Right lobe of liver (tissue), 6 donors: ENCODE data around the gene SLC39A11. TPM values are rescaled to one million over a fixed set of nuclear protein-coding genes. Genes with fewer than 3 reads are reported as not detected.

ENCODE experiments used
- ATAC-seq, 4 donors: fragments of 200-7000 bp; cut with Tn5 transposase; one replicate each; pipeline ENCODE4 v1.9.1; 2020; ENCODE audit warnings: mild to moderate bottlenecking in 4 of 4, moderate library complexity in 4 of 4
- DNase-seq, 3 donors: peaks; one replicate each; pipeline ENCODE4 v3.0.0-alpha.2; 2020
- H3K27ac ChIP-seq, 3 donors: fragments of 200-600 bp; one replicate each; pipeline ENCODE4 v1.8.0; 2022
- H3K27me3 ChIP-seq, 2 donors: fragments of 200-600 bp; one replicate each; pipeline ENCODE4 v1.8.0; 2022
- H3K36me3 ChIP-seq, 4 donors: fragments of 200-600 bp; sonication (generic) in 1 of 4; one replicate each; pipeline versions ENCODE4 v1.5.1 to v1.8.0; 2017 to 2022; ENCODE audit warnings: control low read depth in 1 of 4
- H3K4me1 ChIP-seq, 4 donors: fragments of 200-600 bp; sonication (generic) in 1 of 4; one replicate each; pipeline versions ENCODE4 v1.5.1 to v1.8.0; 2017 to 2022; ENCODE audit warnings: control low read depth in 1 of 4
- H3K4me3 ChIP-seq, 3 donors: fragments of 200-600 bp; one replicate each; pipeline ENCODE4 v1.8.0; 2022
- H3K9me3 ChIP-seq, 4 donors: fragments of 200-600 bp; sonication (generic) in 1 of 4; one replicate each; pipeline versions ENCODE4 v1.5.1 to v1.8.0; 2017 to 2022; ENCODE audit warnings: control low read depth in 1 of 4
- CTCF ChIP-seq, 4 donors: fragments of 200-600 bp in 3 of 4; fragments of 450-650 bp in 1 of 4; IDR thresholded peaks; one replicate each; pipeline versions ENCODE4 v1.5.1 to v1.8.0; 2016 to 2022; ENCODE audit warnings: antibody characterized with exemption in 4 of 4, mild to moderate bottlenecking in 2 of 4
- POLR2A ChIP-seq: fragments of 450-650 bp; IDR thresholded peaks from one replicate; pipeline ENCODE4 v1.6.1; 2017; ENCODE audit warnings: antibody characterized with exemption, mild to moderate bottlenecking
- WGBS: methylation state at CpG from one replicate; pipeline ENCODE4 v1.1.6; 2018; ENCODE audit warnings: low coverage, low lambda C conversion rate; ENCODE audit not compliant: insufficient coverage; ENCODE audit errors: missing lambda C conversion rate; 5-methylcytosine and 5-hydroxymethylcytosine counted together
- intact Hi-C, 2 donors: fragments of 100-400 bp; cut with DNase I; formaldehyde crosslinking; loops; one replicate each; pipeline versions ENCODE4 v1.11.2 to v1.14.1; 2022
- total RNA-seq, 6 experiments: library from RNA; depleted of rRNA in 2 of 6; stranded (reverse); fragments of >200 nt in 2 of 6; fragmentation: NEBNext Ultra II Directional in 3 of 6; extraction: Animal tissue kit (Norgen Biotek cat#: 25700) in 3 of 6; gene quantifications; one replicate each; pipeline versions ENCODE4 v1.1.0 to v1.2.4, GENCODE V29; 2016 to 2023
- donor health status: DM: no; HTN: yes; CAD: no.
- donor health status: DM: no; HTN: no; CAD: no.
- donor health status: DM: no; HTN: no; CAD: no.
- donor health status: DM: no; HTN: yes; CAD: no.
- donor health status: DM: no; HTN: yes; CAD: no.

The SLC39A11 gene
- total RNA-seq, 6 experiments from 2014 or later, result 25.4 to 49.6 (median 39.3) TPM

- Histone ChIP-seq H3K36me3 (peaks cover 0 to 2% (median 0%) of the 10 kb centered on the region in 4 donors), H3K4me3 (no peak overlapping the region), H3K9me3 (no peaks in the 10 kb centered on the region), H3K27me3 (no peaks in the 10 kb centered on the region), H3K4me1 (no peaks in the 10 kb centered on the region), H3K27ac (no peak overlapping the region)
- intact Hi-C loops, result no loop called here
- ATAC-seq (no peak), DNase-seq (no peak)
- 89% methylated on average over 7 of the region's 9 CpGs for WGBS
- TF ChIP-seq CTCF (IDR thresholded peaks at IDR 0.05), result no peak
These were observed 53.2 kb downstream of the SLC39A11 start for GRCh38 chr17:73039282-73039681.

- Histone ChIP-seq H3K4me3 (no peak overlapping the region), H3K27ac (no peak overlapping the region), H3K4me1 (peaks cover 0 to 12% (median 5%) of the 10 kb centered on the region in 4 donors), H3K27me3 (no peaks in the 10 kb centered on the region), H3K36me3 (no peaks in the 10 kb centered on the region), H3K9me3 (no peaks in the 10 kb centered on the region)
- DNase-seq, result no peak
- intact Hi-C loops, result no loop called here
- WGBS, result 78% methylated on average over 7 of the region's 8 CpGs
- no peak for ATAC-seq
- TF ChIP-seq POLR2A (no peak), CTCF (IDR thresholded peaks at IDR 0.05) (no peak)
These were observed 61.0 kb downstream of the SLC39A11 start for GRCh38 chr17:73031472-73031871.

- no peak overlapping the region for H3K4me3 ChIP-seq
- no peaks in the 10 kb centered on the region for H3K36me3 ChIP-seq
- H3K4me1 ChIP-seq, result peaks cover 0 to 12% (median 5%) of the 10 kb centered on the region in 4 donors
- H3K27me3 ChIP-seq, result no peaks in the 10 kb centered on the region
- H3K9me3 ChIP-seq, result no peaks in the 10 kb centered on the region
- intact Hi-C loops, result no loop called here
- TF ChIP-seq CTCF (IDR thresholded peaks at IDR 0.05), result no peak
- TF ChIP-seq POLR2A, result no peak
- no peak for ATAC-seq
- WGBS, result 80% methylated on average over 4 of the region's 4 CpGs
- peak overlapping the region in 2 of 3 donors; percentile 18 to 42 for H3K27ac ChIP-seq
- DNase-seq, result no peak
These were observed 61.5 kb downstream of the SLC39A11 start for GRCh38 chr17:73030995-73031394.

- Histone ChIP-seq H3K36me3 (no peaks in the 10 kb centered on the region), H3K4me3 (no peak overlapping the region), H3K4me1 (peaks cover 0 to 12% (median 5%) of the 10 kb centered on the region in 4 donors), H3K27me3 (no peaks in the 10 kb centered on the region), H3K27ac (peak overlapping the region; percentile 4 to 42 (median 18)), H3K9me3 (no peaks in the 10 kb centered on the region)
- intact Hi-C loops, result no loop called here
- TF ChIP-seq POLR2A, result no peak
- no peak for TF ChIP-seq CTCF (IDR thresholded peaks at IDR 0.05)
- ATAC-seq (peak; percentile 88 to 93 (median 90)), DNase-seq (peak; percentile 75 to 84 (median 76))
- 41% methylated on average over 8 of the region's 8 CpGs for WGBS
These were observed 62.0 kb downstream of the SLC39A11 start for GRCh38 chr17:73030501-73030921.

GRCh38 chr17:73029991-73030390 is 62.5 kb downstream of the SLC39A11 start:
- no peak overlapping the region for H3K4me3 ChIP-seq
- no peaks in the 10 kb centered on the region for H3K9me3 ChIP-seq
- H3K27ac ChIP-seq, result peak overlapping the region; percentile 4 to 42 (median 18)
- intact Hi-C loops, result no loop called here
- ATAC-seq (no peak), DNase-seq (no peak)
- H3K27me3 ChIP-seq, result no peaks in the 10 kb centered on the region
- WGBS, result no CpG with 5 or more reads among the region's 8 CpGs
- H3K4me1 ChIP-seq, result peaks cover 0 to 12% (median 5%) of the 10 kb centered on the region in 4 donors
- H3K36me3 ChIP-seq, result no peaks in the 10 kb centered on the region
- TF ChIP-seq POLR2A, result no peak
- TF ChIP-seq CTCF (IDR thresholded peaks at IDR 0.05), result no peak
